GM19455 (cell line): Measurements from ENCODE around the gene CACNA1C.
A peak's percentile ranks its signal among the peaks of the same experiment; 100 is the strongest.

Experiments used
- ATAC-seq: cut with Tn5 transposase; IDR thresholded peaks from one replicate; pipeline ENCODE4 v1.9.1; 2021; ENCODE audit not compliant: unreplicated experiment

Gene CACNA1C

GRCh38 chr12:2290516-2291065, 237.8 kb downstream of the CACNA1C start:
- ATAC-seq, result no peak

DNA sequence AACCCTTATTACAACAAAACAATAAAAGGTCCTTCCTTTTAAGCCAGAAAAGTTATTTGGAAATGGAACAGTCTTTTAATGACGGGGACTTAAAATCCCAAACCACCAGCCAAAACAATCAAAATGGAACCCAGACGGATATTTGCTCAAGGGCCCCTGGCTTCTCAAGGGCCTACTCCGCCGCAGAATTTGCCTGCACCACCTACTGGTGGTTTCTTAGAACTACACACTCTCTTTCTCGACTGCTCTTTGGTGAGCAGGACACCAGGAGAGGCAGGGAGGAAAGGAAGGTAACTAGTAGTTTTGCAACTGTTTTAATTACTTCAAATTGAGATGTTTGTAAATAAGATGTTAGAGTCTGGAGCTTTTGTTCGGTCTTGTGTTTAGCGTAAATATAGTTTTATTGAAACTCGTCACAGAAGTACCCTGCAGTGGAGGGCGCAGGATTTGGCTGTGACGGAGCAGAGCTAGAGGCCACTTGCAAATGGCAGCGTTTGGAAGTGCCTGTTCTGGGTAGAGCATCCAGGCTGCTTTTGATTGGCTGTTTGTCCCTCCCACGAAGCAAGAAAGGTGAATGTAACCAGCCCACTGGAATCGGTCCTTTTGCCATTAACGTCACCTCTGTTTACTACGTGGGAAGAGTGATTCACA, 238.5 kb downstream of the CACNA1C start:
- ATAC-seq, result no peak

DNA sequence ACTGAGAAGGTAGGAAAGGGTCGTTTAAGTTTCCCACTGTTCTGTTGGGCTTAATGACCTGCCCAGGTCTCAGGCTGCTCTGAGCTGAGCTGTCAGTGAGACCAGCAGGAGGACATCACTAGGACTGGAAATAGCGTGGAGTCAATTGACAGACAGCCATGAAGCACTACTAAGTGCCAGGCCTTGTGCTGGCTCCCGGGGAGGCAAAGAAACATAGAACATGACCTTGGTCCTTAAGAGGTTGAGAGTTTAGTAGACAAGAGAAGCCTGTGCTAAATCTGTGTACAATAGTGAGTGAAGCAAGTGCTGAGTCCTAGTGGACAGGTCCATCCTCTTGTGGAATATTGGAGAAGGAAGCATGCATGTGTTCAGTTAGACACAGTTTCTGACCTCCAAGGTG, 239.2 kb downstream of the CACNA1C start:
- ATAC-seq, result no peak

DNA sequence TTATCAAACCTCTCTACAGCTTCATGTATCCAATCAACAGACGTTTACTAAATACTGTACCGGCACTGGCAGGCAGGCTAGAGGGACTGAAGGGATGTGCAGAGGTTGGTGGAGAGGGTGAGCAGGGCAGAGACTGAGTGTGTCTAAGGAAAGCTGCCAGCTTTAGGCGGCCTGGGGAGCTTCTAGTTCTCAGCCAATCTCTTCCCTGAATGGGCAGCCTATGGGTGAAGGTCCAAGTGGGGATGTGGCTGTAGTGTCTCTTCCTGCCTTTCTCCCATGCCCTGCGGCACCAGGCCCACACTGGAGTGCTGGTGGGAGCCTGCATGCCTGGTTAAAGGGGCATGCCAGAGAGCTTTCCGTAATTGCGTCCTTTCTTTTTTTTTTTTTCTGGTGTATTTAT, 239.8 kb downstream of the CACNA1C start:
- no peak for ATAC-seq

DNA sequence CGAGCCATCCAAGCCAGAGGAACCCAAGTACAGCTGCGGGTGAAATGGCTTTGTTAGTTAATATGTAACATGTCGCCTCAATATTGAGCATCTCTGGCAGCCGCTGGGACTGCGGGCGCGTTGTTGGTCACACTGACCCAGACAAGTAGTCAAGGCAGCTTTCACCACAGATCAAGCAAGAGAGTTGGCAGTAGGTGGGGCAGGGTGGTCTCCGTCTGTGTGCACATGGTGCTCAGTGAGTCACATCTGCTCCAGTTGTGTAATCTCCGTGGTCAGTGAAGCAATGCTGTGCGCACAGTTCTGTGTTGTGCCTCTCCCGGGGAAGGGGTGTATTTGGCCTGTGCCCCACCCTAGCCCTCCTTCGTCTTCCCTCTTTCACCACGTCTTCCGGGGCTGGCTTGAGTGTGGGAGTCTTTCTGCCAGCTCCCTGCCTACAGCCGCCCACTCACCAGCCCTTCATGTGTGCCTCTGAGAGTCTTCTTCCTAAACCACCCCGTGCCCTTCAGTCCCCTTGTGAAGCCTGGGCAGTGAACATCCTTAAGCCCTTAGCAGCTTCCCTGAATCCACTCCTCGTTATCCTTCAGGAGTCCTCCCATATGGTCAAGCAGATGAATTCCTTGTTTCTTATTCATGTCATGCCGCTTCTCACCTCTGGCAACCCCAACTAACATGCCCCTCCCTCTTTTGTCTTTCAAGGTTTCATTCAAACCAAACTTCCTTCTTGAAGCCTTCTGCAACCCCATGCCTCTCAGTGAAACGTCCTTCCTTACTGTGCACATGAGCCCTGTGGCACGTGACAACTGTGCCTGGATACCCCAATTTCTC, 242.1 kb downstream of the CACNA1C start:
- no peak for ATAC-seq

GRCh38 chr12:2295941-2296461, 243.2 kb downstream of the CACNA1C start:
- ATAC-seq, result no peak

GRCh38 chr12:2297004-2297403, 244.2 kb downstream of the CACNA1C start:
- ATAC-seq, result no peak

- peak; percentile 66 for ATAC-seq
Observed at GRCh38 chr12:2297658-2298057, 244.9 kb downstream of the CACNA1C start.

- no peak for ATAC-seq
Observed at GRCh38 chr12:2298556-2299200, 245.9 kb downstream of the CACNA1C start.

DNA sequence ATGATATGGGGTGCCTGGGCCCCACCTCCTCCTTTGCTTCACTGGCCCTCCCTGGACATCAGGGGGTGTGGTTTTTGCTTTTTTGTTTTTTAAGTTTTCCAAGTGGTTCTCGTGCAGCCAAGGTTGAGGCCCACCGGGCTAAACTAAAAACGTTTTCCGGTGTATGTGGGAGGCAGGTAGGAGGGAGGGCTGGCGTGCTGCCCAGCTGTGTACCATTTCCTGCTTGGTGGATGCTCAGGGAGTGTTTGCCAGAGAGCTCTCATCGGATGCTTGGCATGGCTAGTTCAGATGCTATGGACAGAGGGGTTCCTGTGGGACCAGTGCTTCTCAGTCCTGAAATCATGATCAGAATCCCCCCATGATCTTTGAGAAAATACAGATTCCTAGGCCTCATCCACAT, 246.4 kb downstream of the CACNA1C start:
- ATAC-seq, result no peak

GRCh38 chr12:2300168-2300567, 247.4 kb downstream of the CACNA1C start:
- no peak for ATAC-seq

DNA sequence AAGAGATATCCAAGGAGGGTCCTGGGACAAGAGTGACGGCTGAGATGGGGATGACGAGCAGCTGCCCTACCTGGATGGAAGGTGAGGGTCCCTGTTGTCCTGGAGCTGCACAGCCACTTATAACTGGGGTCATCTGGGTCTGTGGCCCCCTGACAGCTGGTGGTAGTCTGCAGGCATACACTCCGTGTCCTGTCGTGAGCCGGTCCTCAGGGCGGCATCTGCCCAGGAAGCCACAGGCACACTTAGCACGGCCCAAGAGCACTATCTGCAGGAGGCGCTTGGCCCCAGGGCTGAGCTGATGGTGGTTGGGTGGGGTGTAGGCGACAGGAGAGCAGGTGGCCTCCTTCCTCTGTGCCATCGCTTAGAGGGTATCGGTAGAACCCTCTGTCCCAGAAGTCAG, 248.1 kb downstream of the CACNA1C start:
- no peak for ATAC-seq

DNA sequence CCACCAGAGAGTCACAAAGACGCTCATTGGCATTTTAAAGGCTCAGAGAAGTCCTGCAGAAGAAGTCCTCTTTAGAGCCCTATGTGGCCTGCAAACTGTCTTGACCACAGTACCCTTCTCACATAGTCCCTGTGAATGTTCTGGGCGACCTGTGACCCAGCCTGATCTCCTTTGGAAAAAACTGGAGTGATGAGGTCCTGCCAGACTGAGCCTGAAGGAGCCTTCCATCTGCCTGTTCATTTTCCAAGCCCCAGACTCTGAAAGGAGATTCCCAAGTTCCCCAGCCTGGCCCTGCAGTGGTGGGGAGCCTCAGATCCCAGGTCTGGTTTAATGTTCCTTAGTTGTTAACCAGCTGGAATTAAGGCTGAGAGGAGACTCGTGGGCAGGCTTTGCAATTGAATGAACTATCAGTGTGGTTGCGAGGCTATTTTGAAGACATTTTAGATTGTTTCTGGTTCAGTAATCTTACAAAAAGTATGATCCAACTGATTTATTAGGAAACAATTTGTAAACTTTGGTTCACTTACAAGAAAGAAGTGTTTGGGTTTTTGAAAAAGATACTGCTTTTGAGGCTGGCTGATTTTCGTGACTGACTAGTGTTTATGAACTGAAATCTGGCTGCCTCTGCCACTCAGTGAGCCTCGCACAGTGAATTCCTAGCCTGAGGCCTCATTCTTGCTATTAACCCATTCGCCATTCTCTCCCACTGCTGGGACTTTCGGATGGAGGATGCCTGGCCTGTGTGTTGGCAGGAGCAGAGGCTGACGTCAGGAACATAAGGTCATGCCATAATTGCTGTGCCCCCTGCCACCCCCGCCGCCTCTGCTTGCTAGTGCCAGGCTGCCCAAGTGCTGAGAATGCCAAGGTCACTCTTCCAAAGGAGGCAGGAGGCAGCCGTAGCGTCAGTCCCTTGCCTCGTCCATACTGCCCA, 249.0 kb downstream of the CACNA1C start:
- no peak for ATAC-seq

DNA sequence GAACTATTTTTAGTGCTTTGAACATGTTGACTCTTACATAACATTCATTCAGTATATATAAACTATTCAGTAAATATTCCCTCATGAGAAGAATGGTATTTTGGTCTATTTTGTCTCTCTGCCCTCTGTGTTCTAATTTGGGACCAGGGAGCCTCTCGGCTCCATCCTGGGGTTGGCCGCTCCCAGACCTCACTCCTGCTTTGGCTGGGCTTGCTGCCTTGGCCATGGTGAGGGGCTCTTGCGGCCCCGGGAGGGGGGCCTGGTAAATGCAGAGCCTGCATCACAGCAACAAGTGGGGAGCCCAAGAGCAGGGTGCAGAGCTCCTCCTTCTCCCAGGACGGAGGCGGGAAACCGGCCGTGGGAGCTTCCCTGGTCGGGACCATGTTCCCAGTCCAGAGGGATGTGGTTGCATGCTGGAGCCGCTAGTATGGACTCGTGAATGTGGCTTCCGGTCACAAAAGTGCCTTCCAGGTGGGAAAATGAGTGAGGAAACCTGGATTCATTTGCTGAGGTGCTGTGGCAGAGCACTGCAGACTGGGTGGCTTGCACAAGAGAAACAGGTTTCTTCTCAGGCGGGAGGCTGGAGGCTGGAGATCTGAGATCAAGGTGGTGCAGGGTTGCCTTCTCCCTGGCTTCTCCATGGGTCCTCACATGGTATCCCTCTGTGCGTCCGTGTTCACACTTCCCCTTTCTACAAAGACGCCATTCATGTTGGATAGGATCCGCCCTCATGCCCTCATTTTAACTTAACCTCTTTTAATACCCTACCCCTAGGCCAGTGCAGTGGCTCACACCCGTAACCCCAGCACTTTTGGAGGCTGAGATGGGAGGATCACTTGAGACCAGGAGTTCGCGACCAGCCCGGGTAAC, 250.2 kb downstream of the CACNA1C start:
- no peak for ATAC-seq

DNA sequence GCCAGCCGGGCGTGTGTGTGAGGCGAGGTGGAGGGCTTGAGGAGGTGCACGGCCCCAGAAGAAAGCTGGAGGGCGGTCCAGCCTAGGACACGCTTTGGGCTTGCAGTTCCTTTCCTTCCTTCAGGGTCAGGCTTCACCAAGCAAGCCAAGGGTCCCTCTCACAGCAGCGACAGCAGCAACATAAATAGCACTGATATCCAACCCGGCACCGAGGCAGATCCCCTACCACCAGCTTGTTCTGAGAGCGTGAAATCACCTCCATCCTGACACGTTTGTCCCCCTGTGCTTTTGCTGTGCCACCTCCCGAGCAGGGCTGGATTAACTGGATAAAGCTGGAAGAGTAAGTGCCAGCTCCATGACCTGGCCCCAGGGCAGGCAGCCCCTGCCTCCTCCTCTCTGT, 251.4 kb downstream of the CACNA1C start:
- ATAC-seq, result no peak

DNA sequence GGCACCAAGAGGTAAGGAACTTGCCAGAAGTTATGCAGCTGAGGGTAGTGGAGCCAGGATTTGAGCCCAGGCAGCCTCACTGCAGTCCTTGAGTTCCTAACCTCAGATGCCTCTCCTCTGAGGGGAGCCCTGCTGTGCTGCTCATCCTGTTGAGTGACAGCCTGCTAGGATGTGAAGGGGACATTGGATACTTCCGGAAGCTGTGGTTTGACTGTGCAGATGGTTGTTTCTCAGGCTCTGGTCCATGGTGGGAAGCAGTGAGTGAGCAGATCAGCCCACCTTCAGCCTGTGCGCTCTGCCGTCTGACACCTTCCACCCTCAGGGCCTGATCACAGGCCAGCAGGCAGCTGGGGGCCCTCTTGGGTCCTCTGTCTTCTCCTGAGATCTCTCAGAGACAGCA, 253.2 kb downstream of the CACNA1C start:
- ATAC-seq, result no peak

GRCh38 chr12:2306735-2307134, 253.9 kb downstream of the CACNA1C start:
- ATAC-seq, result no peak

DNA sequence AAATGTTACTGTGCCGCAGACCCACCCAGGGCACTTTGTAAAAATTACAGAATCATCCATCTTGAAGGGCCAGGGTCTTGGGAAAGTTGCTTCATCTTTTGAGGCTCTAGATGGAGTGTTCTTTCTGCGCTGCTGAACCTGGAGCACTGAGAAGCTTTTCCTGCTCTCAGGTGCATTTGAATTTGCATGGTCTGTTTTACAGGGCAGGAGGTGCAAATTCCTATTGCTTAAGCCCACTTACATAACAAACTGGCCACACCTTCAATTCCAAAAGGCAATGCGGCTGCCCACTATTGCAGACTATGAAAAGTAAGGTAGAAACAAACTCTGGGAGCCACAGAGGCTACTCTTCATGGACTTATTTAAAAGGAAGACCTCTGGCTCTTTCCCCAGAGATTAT, 254.8 kb downstream of the CACNA1C start:
- no peak for ATAC-seq

- no peak for ATAC-seq
Observed at GRCh38 chr12:2309647-2310046, 256.9 kb downstream of the CACNA1C start.
